Measurements from ENCODE around the gene CTTNBP2NL. TPM values are rescaled to one million over a fixed set of nuclear protein-coding genes. Genes with fewer than 3 reads are reported as not detected.
"Not testable (repeated sequence)": the region's sequence is repeated elsewhere in the genome, so short reads cannot be mapped to it uniquely, and the experiment has no call there.

Gene CTTNBP2NL
- total RNA-seq, 2 donors from 2014 or later: 3.4 to 5.5 TPM

- no peaks in the 10 kb centered on the region for H3K9me3 Mint-ChIP-seq
- DNase-seq (ENCODE audit: low spot score in 2 of 2): no peak
- no peak overlapping the region for H3K27ac Mint-ChIP-seq
- ATAC-seq: no peak
- H3K36me3 Mint-ChIP-seq: peaks cover 8 to 13% of the 10 kb centered on the region in 2 donors
Observed at GRCh38 chr1:112397841-112398240, 1.8 kb downstream of the CTTNBP2NL start.

DNA sequence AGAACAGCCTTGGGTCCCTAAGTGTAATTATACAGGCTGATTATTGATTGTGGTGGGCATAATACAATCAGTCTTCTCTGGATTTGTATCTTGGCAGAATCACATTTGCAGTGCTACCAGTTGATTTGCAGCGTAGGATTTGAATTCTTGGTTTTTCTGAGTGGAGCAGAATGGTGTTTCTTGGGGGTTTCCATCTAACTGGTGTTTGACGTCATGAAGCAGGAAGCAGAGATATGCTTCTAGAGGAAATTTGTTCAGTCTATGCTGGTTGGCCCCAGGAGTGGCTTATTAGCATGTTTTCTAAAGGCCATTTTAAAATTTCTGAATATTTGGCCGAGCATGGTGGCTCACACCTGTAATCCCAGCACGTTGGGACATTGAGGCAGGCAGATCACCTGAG lies 3.4 kb downstream of the CTTNBP2NL start:
- ATAC-seq: no peak
- no peak overlapping the region for H3K27ac Mint-ChIP-seq
- H3K9me3 Mint-ChIP-seq: no peaks in the 10 kb centered on the region
- no peak for DNase-seq (ENCODE audit: low spot score in 2 of 2)
- H3K36me3 Mint-ChIP-seq: peaks cover 8 to 13% of the 10 kb centered on the region in 2 donors

DNA sequence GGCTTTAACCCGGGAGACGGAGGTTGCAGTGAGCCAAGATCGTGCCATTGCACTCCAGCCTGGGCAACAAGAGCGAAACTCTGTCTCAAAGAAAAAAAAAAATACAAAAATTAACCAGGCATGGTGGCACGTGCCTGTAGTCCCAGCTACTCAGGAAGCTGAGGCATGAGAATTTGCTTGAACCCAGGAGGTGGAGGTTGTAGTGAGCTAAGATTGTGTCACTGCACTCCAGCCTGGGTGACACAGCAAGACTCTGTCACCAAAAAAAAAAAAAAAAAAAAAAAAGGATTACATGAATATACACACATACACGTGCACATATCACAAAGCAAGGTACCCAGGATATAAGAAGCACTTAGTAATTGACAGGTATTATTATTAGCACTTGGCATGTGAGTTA lies 4.7 kb downstream of the CTTNBP2NL start:
- H3K9me3 Mint-ChIP-seq; DNase-seq (ENCODE audit: low spot score in 2 of 2); ATAC-seq; H3K27ac Mint-ChIP-seq: not testable (repeated sequence)
- H3K36me3 Mint-ChIP-seq: peaks cover 4 to 13% of the 10 kb centered on the region in 2 donors

DNA sequence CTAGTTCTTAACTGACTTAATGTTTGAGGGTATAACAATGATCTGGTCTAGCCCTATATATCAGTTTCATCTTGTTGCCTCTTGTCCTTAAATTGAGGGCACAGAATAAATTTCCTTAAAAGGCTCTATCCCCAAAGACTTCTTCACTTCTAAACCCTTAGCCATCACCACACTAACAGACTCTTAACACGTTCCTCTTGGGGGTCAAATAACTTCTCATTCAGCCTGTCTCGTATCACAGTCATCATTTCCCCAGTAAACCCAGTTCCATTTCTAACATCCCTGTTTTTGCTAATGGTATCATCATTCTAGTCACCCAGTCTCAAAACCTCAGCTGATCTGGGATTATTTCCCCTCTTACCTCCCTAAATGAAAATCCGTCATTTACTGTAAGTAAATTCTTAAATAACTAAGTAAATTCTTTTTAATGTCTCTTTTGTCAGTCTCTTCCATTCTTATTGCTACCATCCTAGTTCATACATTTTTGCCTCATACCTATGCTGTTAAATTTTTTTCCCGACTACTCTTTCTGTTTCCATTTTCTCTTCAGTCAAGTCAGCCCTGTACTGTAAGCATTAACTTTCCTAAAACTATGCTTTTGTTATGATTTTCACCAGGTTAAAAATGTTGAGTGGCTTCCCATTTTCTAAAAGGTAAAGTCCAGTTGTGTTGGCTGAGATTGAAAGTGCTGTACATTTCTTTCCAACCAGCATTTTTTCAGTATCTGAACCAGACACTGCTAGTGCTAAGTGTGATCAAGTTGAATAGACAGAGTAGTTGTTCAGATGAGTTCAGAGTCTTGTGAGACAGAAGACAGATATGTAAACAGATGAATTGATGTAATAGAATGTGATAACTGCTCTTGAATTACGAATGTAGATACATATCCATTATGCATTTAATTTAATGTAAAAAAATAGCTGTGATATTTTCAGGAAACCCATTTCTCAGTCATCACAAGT lies 6.9 kb downstream of the CTTNBP2NL start:
- Mint-ChIP-seq H3K27ac (no peak overlapping the region), H3K36me3 (no peaks in the 10 kb centered on the region), H3K9me3 (no peaks in the 10 kb centered on the region)
- ATAC-seq (peak in 1 of 2 donors; percentile 90), DNase-seq (ENCODE audit: low spot score in 2 of 2) (no peak)

- Mint-ChIP-seq H3K27ac (no peak overlapping the region), H3K9me3 (no peaks in the 10 kb centered on the region), H3K36me3 (no peaks in the 10 kb centered on the region)
- DNase-seq (ENCODE audit: low spot score in 2 of 2): no peak
- ATAC-seq: no peak
Observed at GRCh38 chr1:112406771-112407170, 10.8 kb downstream of the CTTNBP2NL start.

- DNase-seq (ENCODE audit: low spot score in 2 of 2): no peak
- H3K9me3 Mint-ChIP-seq: no peaks in the 10 kb centered on the region
- no peak overlapping the region for H3K27ac Mint-ChIP-seq
- no peaks in the 10 kb centered on the region for H3K36me3 Mint-ChIP-seq
- no peak for ATAC-seq
Observed at GRCh38 chr1:112409414-112409813, 13.4 kb downstream of the CTTNBP2NL start.

DNA sequence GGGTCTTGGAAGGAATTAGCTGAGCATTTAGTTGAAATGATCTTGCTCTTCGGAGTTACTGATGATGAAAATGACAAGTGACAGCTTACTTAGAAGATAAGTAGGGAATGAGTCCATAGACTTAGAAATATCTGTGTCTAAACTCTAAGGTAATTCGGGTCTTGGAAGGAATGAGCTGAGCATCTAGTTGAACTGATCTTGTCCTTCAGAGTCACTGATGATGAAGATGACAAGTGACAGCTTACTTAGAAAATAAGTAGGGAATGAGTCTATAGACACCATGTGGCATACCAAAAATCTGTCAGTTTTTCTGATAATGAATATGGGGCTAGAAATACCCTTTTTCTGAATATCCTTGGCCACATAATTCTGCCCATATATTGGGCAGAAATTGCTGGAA lies 14.7 kb downstream of the CTTNBP2NL start:
- ATAC-seq: no peak

DNA sequence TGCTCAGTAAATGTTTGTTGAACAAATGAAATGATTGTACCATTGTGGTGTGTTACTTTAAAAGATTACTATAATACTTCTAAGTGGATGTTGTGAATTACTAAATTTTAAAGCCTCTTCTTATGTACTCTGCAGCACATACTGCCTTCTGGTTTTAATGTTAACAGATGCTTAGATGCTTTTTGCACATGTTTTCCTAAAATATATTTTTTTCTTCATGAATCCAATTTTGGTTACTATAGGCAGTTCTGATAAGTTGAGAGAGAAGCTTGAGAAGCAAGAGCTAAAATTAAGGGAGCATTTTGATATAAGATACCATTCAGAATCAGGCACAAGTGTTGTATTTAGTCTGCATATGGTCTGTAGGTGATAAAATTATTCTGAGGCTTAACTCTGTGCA lies 21.3 kb downstream of the CTTNBP2NL start:
- H3K9me3 Mint-ChIP-seq: no peaks in the 10 kb centered on the region
- H3K27ac Mint-ChIP-seq: no peak overlapping the region
- ATAC-seq (no peak), DNase-seq (ENCODE audit: low spot score in 2 of 2) (no peak)
- no peaks in the 10 kb centered on the region for H3K36me3 Mint-ChIP-seq

More for the DNA sequence above, 14.7 kb downstream of the CTTNBP2NL start:
- Mint-ChIP-seq H3K27ac (no peak overlapping the region), H3K36me3 (no peaks in the 10 kb centered on the region), H3K9me3 (no peaks in the 10 kb centered on the region)
- no peak for DNase-seq (ENCODE audit: low spot score in 2 of 2)

DNA sequence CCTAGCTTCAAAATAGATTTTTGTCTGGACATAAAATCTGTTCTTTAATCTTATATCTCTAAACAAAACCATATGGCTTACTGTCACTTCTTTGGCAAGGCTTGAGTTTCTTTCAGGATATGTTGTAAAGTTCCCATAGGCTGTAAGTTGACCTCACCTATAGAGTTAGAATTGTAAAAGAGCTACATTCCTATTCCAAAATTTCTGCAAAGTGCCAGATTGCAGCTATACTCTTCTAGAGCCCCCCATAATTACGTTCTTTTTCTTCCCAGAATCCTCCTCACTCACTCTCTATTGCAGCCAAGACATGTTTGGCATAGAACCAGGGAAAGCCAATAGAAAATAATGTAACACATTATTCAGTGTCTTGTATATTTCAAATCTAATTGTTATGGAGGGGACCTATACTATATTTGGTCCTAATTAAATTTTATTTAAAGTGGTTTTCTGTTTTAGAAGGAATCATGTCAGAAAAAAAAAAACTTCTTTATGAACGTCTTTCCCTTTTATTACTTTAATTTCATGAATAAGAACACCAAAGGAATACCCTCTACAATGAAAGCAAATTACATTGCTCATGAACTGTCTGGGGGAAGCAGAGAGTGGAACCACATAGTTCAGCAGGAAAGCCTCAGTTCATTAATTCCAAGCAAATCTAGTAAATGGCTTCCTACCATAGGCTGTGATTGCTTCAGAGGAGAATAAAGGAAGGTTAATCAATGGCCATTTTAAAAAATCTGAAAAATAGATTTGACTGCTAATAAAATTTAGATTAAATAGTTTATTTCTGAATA lies 22.3 kb downstream of the CTTNBP2NL start:
- Mint-ChIP-seq H3K27ac (no peak overlapping the region), H3K9me3 (no peaks in the 10 kb centered on the region), H3K36me3 (no peaks in the 10 kb centered on the region)
- DNase-seq (ENCODE audit: low spot score in 2 of 2) (no peak), ATAC-seq (no peak)

- Mint-ChIP-seq H3K9me3 (no peaks in the 10 kb centered on the region), H3K36me3 (no peaks in the 10 kb centered on the region), H3K27ac (no peak overlapping the region)
- ATAC-seq: no peak
- DNase-seq (ENCODE audit: low spot score in 2 of 2): no peak
Observed at GRCh38 chr1:112423207-112423606, 27.2 kb downstream of the CTTNBP2NL start.

DNA sequence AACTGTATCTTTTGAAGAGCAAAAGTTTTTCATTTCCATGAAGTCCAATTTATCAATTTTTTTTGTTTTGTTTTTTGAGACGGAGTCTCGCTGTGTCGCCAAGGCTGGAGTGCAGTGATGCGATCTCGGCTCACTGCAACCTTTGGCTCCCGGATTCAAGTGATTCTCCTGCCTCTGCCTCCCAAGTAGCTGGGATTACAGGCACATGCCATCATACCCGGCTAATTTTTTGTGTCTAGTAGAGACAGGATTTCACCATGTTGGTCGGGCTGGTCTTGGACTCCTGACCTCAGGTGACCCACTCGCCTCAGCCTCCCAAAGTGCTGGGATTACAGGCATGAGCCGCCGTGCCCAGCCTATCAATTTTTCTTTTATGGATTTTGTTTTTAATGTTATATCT lies 27.7 kb downstream of the CTTNBP2NL start:
- H3K36me3 Mint-ChIP-seq; ATAC-seq; H3K9me3 Mint-ChIP-seq; H3K27ac Mint-ChIP-seq; DNase-seq (ENCODE audit: low spot score in 2 of 2): not testable (repeated sequence)

GRCh38 chr1:112429749-112430148 lies 33.7 kb downstream of the CTTNBP2NL start:
- Mint-ChIP-seq H3K27ac (no peak overlapping the region), H3K36me3 (no peaks in the 10 kb centered on the region), H3K9me3 (no peaks in the 10 kb centered on the region)
- DNase-seq (ENCODE audit: low spot score in 2 of 2) (no peak), ATAC-seq (no peak)

DNA sequence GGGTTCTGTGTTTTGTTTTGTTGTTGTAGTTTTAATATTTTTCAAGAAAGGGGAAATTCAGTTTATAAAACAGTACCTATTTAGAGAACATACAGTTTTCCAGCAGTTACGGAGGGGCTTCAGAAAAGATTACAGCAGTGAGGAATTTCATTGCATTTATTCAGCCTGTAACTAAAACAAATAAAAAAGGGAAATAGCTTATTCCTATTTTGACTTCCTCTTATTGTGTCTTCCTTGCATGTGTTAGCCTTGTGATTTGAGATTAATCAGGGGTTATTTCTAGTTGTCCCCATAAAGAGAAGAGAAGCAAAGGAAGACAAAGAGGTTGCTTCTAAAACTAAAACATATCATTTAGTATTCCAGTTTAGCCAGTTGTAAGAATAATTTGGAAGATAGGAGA lies 35.0 kb downstream of the CTTNBP2NL start:
- DNase-seq (ENCODE audit: low spot score in 2 of 2) (no peak), ATAC-seq (no peak)
- Mint-ChIP-seq H3K27ac (no peak overlapping the region), H3K9me3 (no peaks in the 10 kb centered on the region), H3K36me3 (no peaks in the 10 kb centered on the region)

DNA sequence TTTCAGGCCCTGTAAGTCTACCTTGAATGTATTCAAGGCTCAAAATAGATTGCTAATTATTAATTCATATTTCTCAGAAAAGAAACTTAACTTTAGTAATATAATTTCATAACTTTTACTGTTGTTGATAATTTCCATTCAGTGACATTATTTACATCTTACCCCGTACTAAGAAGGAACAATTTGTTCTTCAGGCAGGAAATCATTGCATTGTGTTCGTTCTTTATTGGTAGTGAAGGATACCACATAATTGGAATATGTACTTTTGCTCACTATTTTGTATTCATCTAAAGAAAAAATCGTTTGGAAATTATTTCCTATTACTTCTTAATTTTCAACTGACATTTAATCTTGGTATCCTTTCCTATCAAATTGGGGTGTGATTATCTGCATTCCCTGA lies 39.4 kb downstream of the CTTNBP2NL start:
- ATAC-seq (no peak), DNase-seq (ENCODE audit: low spot score in 2 of 2) (no peak)
- Mint-ChIP-seq H3K9me3 (no peaks in the 10 kb centered on the region), H3K36me3 (no peaks in the 10 kb centered on the region), H3K27ac (no peak overlapping the region)

DNA sequence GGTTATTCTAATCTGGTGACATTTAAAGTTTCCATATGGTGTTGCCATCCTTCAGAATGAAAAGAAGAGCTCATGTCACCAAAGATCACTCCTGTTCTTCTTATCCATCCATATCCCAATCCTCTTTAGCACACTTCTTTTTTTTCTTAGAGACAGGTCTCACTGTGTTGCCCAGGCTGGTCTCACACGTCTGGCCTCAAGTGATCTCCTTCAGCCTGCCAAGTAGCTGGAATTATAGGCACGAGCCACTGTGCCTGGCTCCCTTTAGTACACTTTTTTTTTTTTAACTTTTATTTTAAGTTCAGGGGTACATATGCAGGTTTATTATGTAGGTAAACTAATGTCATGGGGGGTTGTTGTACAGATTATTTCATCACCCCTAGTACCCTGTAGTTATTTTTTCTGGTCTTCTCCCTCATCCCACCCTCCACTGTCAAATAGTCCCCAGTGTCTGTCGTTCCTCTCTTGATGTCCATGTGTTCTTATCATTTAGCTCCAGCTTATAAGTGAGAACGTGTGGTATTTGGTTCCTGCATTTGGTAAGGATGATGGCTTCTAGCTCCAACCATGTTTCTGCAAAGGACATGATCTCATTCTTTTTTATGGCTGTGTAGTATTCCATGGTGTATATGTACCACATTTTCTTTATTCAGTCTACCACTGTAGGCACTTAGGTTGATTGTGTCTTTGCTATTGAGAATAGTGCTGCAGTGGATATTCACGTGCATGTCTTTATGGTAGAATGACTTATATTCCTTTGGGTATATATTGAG lies 40.6 kb downstream of the CTTNBP2NL start:
- Mint-ChIP-seq H3K9me3 (no peaks in the 10 kb centered on the region), H3K27ac (no peak overlapping the region), H3K36me3 (no peaks in the 10 kb centered on the region)
- DNase-seq (ENCODE audit: low spot score in 2 of 2) (no peak), ATAC-seq (no peak)

- not testable (repeated sequence) for DNase-seq (ENCODE audit: low spot score in 2 of 2); H3K9me3 Mint-ChIP-seq; ATAC-seq; H3K27ac Mint-ChIP-seq; H3K36me3 Mint-ChIP-seq
Observed at GRCh38 chr1:112438156-112438555, 42.1 kb downstream of the CTTNBP2NL start.

DNA sequence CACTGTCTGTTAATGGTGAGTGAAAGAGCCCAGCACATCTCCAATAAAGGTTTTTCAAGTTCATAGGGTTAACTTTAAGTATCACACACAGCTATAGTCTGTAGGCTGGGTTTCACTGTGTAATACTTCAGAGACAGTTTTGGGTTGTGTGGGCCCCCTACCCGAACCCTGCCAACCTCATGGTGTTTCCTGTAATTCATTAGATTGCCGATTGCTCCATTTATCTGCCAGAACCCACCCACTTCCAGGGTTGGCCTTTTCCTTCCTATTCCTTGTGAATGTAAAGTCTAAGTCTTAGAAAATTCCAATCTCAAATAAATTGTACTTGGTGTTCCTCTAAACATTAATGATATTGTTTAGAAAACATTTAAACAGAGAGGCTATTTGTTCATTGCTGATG lies 43.6 kb downstream of the CTTNBP2NL start:
- DNase-seq (ENCODE audit: low spot score in 2 of 2) (no peak), ATAC-seq (no peak)
- Mint-ChIP-seq H3K9me3 (no peaks in the 10 kb centered on the region), H3K27ac (no peak overlapping the region), H3K36me3 (no peaks in the 10 kb centered on the region)

All from activated naive CD4-positive, alpha-beta T cell treated with anti-CD3 and anti-CD28 coated beads, Interleukin-2, amount 50 U/mL, for 72 hours (primary cell).